ENCODE measurements around the gene CTNNBL1. TPM values are rescaled to one million over a fixed set of nuclear protein-coding genes. Genes with fewer than 3 reads are reported as not detected.

CTNNBL1 gene
- total and polyA plus RNA-seq, 2 experiments from 2014 or later: 27.6 to 55.0 TPM

DNA sequence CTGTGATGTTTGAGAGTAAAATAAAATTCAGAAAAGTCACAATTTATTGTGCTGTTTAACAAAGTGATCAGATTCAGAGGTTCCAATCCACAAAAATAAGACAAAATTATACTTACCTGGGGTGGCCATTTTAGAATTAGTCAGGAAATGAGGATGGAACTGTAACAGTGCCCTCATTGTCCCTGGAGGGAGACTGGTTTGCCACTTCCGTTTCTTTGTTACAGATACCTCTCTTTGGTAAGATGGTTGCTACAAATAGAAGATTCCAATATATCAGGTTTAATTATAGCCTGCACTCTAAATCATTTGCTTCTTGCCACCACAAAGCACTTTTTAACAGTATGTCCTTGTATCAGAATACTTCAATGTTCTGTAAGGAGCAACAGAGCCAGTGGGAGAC lies 95.6 kb downstream of the CTNNBL1 start:
- no peak for DNase-seq (ENCODE audit: low spot score)
- H3K27me3 ChIP-seq: no peaks in the 10 kb centered on the region
- H3K4me1 ChIP-seq (ENCODE audit: insufficient read depth): no peaks in the 10 kb centered on the region
- H2AFZ ChIP-seq: no peak overlapping the region
- WGBS (ENCODE audit: low lambda C conversion rate, missing lambda C conversion rate): 96% methylated on average over 1 of the region's 1 CpG
- no peaks in the 10 kb centered on the region for H3K79me2 ChIP-seq
- no peaks in the 10 kb centered on the region for H3K9me2 ChIP-seq (replicated peaks; ENCODE audit: insufficient read depth)
- H3K27ac ChIP-seq: no peak overlapping the region
- H3K36me3 ChIP-seq (replicated peaks; ENCODE audit: insufficient read depth, low read depth): no peaks in the 10 kb centered on the region
- TF ChIP-seq EZH2 (IDR thresholded peaks at IDR 0.05; ENCODE audit: borderline replicate concordance) (no peak), CTCF (IDR thresholded peaks at IDR 0.05; ENCODE audit: poor library complexity) (no peak), EZH2phosphoT487 (IDR thresholded peaks at IDR 0.05; ENCODE audit: low read depth, severe bottlenecking, unreplicated experiment) (no peak)
- H4K20me1 ChIP-seq (ENCODE audit: insufficient read depth, poor library complexity, severe bottlenecking): no peaks in the 10 kb centered on the region
- H3K4me3 ChIP-seq: no peak overlapping the region
- H3K9me3 ChIP-seq (ENCODE audit: low read depth): no peaks in the 10 kb centered on the region
- H3K4me2 ChIP-seq: no peak overlapping the region

GRCh38 chr20:37790900-37791299 lies 97.1 kb downstream of the CTNNBL1 start:
- Histone ChIP-seq H3K4me3 (no peak overlapping the region), H3K9me3 (ENCODE audit: low read depth) (no peaks in the 10 kb centered on the region), H3K27ac (no peak overlapping the region), H2AFZ (no peak overlapping the region), H3K36me3 (replicated peaks; ENCODE audit: insufficient read depth, low read depth) (no peaks in the 10 kb centered on the region), H3K9me2 (replicated peaks; ENCODE audit: insufficient read depth) (no peaks in the 10 kb centered on the region), H3K79me2 (no peaks in the 10 kb centered on the region), H3K27me3 (no peaks in the 10 kb centered on the region), H4K20me1 (ENCODE audit: insufficient read depth, poor library complexity, severe bottlenecking) (no peaks in the 10 kb centered on the region), H3K4me1 (ENCODE audit: insufficient read depth) (no peaks in the 10 kb centered on the region), H3K4me2 (no peak overlapping the region)
- TF ChIP-seq CTCF (IDR thresholded peaks at IDR 0.05; ENCODE audit: poor library complexity) (no peak), EZH2 (IDR thresholded peaks at IDR 0.05; ENCODE audit: borderline replicate concordance) (no peak), EZH2phosphoT487 (IDR thresholded peaks at IDR 0.05; ENCODE audit: low read depth, severe bottlenecking, unreplicated experiment) (no peak)
- WGBS (ENCODE audit: low lambda C conversion rate, missing lambda C conversion rate): 100% methylated on average over 1 of the region's 1 CpG
- no peak for DNase-seq (ENCODE audit: low spot score)

DNA sequence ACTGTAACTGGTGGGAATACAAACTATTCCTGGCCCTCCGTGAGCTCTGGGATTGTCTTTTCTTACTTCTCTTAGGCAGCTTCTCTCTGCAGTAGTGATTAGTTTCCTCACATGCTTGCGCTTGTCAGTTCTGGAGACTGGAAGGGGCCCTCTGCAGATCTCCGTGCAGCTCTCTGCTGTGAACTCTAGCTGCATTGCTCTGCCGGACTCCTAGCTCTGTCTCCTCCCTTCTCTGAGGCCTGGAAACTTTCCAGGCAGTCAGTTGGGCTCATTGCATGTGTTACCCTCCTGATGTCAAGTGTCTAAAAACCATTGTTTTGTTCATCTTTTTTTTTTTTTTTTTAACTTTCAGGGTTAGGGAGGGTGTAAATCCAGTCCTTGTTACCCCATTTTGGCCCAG lies 102.3 kb downstream of the CTNNBL1 start:
- 65% methylated on average over 4 of the region's 4 CpGs for WGBS (ENCODE audit: low lambda C conversion rate, missing lambda C conversion rate)
- TF ChIP-seq CTCF (IDR thresholded peaks at IDR 0.05; ENCODE audit: poor library complexity): no peak
- no peak for TF ChIP-seq EZH2phosphoT487 (IDR thresholded peaks at IDR 0.05; ENCODE audit: low read depth, severe bottlenecking, unreplicated experiment)
- TF ChIP-seq EZH2 (IDR thresholded peaks at IDR 0.05; ENCODE audit: borderline replicate concordance): no peak

DNA sequence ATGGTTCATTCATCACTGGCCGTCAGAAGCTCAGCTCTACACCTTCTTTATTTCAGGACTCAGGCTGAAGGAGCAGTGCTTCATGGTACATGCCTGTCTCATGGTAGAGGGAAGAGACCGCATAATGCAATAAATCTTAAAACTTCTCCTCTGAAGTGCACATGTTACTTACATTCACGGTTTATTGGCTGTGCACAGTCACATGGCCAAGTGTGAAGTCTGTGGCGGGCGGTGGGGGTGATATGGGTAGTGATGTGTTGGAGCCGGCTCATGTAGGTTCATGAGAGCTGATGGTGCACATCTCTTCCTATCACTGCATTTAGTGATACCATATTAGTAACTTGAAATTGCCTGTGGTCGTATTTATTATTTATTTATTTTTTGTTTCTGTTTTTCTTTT lies 102.9 kb downstream of the CTNNBL1 start:
- TF ChIP-seq CTCF (IDR thresholded peaks at IDR 0.05; ENCODE audit: poor library complexity): no peak
- TF ChIP-seq EZH2 (IDR thresholded peaks at IDR 0.05; ENCODE audit: borderline replicate concordance): no peak
- no peak for TF ChIP-seq EZH2phosphoT487 (IDR thresholded peaks at IDR 0.05; ENCODE audit: low read depth, severe bottlenecking, unreplicated experiment)

More for the DNA sequence above, 102.3 kb downstream of the CTNNBL1 start:
- H3K9me2 ChIP-seq (replicated peaks; ENCODE audit: insufficient read depth): no peaks in the 10 kb centered on the region
- no peaks in the 10 kb centered on the region for H3K79me2 ChIP-seq
- no peaks in the 10 kb centered on the region for H3K4me1 ChIP-seq (ENCODE audit: insufficient read depth)
- no peaks in the 10 kb centered on the region for H3K36me3 ChIP-seq (replicated peaks; ENCODE audit: insufficient read depth, low read depth)
- H3K4me3 ChIP-seq: no peak overlapping the region
- H3K9me3 ChIP-seq (ENCODE audit: low read depth): no peaks in the 10 kb centered on the region
- no peaks in the 10 kb centered on the region for H3K27me3 ChIP-seq
- no peak overlapping the region for H3K27ac ChIP-seq
- H4K20me1 ChIP-seq (ENCODE audit: insufficient read depth, poor library complexity, severe bottlenecking): no peaks in the 10 kb centered on the region
- no peak overlapping the region for H2AFZ ChIP-seq
- no peak overlapping the region for H3K4me2 ChIP-seq
- peak; percentile 14 for DNase-seq (ENCODE audit: low spot score)

More for the DNA sequence above, 102.9 kb downstream of the CTNNBL1 start:
- DNase-seq (ENCODE audit: low spot score): no peak
- WGBS (ENCODE audit: low lambda C conversion rate, missing lambda C conversion rate): 81% methylated on average over 7 of the region's 7 CpGs
- Histone ChIP-seq H3K4me2 (no peak overlapping the region), H3K27me3 (no peaks in the 10 kb centered on the region), H3K9me2 (replicated peaks; ENCODE audit: insufficient read depth) (no peaks in the 10 kb centered on the region), H4K20me1 (ENCODE audit: insufficient read depth, poor library complexity, severe bottlenecking) (no peaks in the 10 kb centered on the region), H3K4me1 (ENCODE audit: insufficient read depth) (no peaks in the 10 kb centered on the region), H2AFZ (no peak overlapping the region), H3K4me3 (no peak overlapping the region), H3K9me3 (ENCODE audit: low read depth) (no peaks in the 10 kb centered on the region), H3K36me3 (replicated peaks; ENCODE audit: insufficient read depth, low read depth) (no peaks in the 10 kb centered on the region), H3K79me2 (no peaks in the 10 kb centered on the region), H3K27ac (no peak overlapping the region)

Measured in hepatocyte (in vitro differentiated cells).